Panc1 (cell line): Measurements from ENCODE around the gene ZBTB40.

Experiments
- CTCF ChIP-seq: fragments of 450-650 bp; IDR thresholded peaks from 2 replicates; pipeline ENCODE4 v1.5.1; 2017; ENCODE audit warnings: mild to moderate bottlenecking
- POLR2AphosphoS5 ChIP-seq: IDR thresholded peaks from 2 replicates; pipeline ENCODE4 v1.6.1; 2012; ENCODE audit warnings: mild to moderate bottlenecking, low read depth, low read length, moderate library complexity
- SIN3A ChIP-seq: IDR thresholded peaks from 2 replicates; pipeline ENCODE4 v1.6.1; 2012; ENCODE audit warnings: low read depth, mild to moderate bottlenecking, low read length, moderate library complexity, borderline replicate concordance; ENCODE audit not compliant: insufficient read depth
- TCF7L2 ChIP-seq: IDR thresholded peaks from 2 replicates; pipeline ENCODE4 v1.6.1; 2011; ENCODE audit warnings: mild to moderate bottlenecking, low read depth, low read length, inconsistent platforms
- TF ChIP-seq, protein P1 (sequence below), 2 experiments: IDR thresholded peaks; 2 replicates each; pipeline ENCODE4 v1.6.1; 2011 to 2012; ENCODE audit warnings: low read depth in 2 of 2, control low read depth in 1 of 2, low read length in 1 of 2, mild to moderate bottlenecking in 1 of 2, moderate library complexity in 1 of 2; ENCODE audit not compliant: insufficient read depth in 1 of 2

- no peak for TF ChIP-seq CTCF
- TF ChIP-seq POLR2AphosphoS5 = no peak
- no peak for TF ChIP-seq SIN3A
- TF ChIP-seq TCF7L2 = no peak
- TF ChIP-seq, protein P1, sequence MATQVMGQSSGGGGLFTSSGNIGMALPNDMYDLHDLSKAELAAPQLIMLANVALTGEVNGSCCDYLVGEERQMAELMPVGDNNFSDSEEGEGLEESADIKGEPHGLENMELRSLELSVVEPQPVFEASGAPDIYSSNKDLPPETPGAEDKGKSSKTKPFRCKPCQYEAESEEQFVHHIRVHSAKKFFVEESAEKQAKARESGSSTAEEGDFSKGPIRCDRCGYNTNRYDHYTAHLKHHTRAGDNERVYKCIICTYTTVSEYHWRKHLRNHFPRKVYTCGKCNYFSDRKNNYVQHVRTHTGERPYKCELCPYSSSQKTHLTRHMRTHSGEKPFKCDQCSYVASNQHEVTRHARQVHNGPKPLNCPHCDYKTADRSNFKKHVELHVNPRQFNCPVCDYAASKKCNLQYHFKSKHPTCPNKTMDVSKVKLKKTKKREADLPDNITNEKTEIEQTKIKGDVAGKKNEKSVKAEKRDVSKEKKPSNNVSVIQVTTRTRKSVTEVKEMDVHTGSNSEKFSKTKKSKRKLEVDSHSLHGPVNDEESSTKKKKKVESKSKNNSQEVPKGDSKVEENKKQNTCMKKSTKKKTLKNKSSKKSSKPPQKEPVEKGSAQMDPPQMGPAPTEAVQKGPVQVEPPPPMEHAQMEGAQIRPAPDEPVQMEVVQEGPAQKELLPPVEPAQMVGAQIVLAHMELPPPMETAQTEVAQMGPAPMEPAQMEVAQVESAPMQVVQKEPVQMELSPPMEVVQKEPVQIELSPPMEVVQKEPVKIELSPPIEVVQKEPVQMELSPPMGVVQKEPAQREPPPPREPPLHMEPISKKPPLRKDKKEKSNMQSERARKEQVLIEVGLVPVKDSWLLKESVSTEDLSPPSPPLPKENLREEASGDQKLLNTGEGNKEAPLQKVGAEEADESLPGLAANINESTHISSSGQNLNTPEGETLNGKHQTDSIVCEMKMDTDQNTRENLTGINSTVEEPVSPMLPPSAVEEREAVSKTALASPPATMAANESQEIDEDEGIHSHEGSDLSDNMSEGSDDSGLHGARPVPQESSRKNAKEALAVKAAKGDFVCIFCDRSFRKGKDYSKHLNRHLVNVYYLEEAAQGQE (IDR thresholded peaks at IDR 0.05; ENCODE audit: insufficient read depth in 1 of 2, low read depth in 2 of 2, low read length in 1 of 2) = no peak
These were observed 76.8 kb downstream of the ZBTB40 start for GRCh38 chr1:22528451-22528850.
